ENCODE measurements around the gene EXOC2. TPM values are rescaled to one million over a fixed set of nuclear protein-coding genes. Genes with fewer than 3 reads are reported as not detected.

The EXOC2 gene, protein sequence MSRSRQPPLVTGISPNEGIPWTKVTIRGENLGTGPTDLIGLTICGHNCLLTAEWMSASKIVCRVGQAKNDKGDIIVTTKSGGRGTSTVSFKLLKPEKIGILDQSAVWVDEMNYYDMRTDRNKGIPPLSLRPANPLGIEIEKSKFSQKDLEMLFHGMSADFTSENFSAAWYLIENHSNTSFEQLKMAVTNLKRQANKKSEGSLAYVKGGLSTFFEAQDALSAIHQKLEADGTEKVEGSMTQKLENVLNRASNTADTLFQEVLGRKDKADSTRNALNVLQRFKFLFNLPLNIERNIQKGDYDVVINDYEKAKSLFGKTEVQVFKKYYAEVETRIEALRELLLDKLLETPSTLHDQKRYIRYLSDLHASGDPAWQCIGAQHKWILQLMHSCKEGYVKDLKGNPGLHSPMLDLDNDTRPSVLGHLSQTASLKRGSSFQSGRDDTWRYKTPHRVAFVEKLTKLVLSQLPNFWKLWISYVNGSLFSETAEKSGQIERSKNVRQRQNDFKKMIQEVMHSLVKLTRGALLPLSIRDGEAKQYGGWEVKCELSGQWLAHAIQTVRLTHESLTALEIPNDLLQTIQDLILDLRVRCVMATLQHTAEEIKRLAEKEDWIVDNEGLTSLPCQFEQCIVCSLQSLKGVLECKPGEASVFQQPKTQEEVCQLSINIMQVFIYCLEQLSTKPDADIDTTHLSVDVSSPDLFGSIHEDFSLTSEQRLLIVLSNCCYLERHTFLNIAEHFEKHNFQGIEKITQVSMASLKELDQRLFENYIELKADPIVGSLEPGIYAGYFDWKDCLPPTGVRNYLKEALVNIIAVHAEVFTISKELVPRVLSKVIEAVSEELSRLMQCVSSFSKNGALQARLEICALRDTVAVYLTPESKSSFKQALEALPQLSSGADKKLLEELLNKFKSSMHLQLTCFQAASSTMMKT
- total RNA-seq = 23.1 TPM

DNA sequence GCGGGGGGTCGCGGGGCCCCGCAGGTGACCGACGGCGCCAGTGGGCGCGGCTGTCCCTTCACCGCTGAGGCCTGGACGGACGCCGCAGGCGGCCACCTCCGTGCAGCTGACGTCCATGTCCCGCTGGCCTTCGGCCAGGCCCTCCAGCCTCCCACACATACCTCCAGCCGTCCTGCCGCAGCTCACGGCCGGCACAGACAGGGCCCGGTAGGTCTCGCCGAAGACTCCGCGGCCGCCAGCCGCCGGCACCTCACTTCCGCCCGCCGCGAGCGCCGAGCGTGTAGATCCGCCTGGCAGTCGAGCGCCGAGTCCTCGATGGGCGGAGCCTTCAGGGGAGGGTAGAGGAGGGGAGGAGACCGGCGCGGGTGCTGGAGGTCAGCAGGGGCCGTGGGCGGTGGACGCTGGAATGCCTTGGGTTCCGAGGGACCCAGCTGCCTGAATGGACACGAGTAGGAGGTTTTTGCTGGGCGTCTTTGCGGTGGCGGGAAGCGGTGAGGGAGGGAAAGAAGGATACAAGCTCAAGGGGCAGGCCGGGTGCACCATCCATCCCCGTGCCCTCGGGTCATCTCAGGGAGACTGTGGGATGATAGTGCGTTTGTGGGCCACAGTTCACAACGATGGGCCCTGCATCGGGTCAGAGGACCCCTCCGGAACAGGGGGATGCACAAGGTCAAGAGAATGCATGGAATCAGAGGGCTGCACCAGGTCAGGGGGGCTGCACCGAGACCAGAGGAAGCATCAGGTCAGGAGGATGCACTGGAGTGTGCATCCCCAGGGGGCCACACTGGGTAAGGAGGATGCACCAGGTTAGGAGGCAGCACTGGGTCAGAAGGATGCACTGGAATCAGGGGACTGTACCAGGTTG is at the start of gene EXOC2:
Gene EXOC2 (minus strand): TSS at position 282 of the 865 bp plus-strand sequence. CDS start 55,321 bp downstream, outside the sequence.

DNA sequence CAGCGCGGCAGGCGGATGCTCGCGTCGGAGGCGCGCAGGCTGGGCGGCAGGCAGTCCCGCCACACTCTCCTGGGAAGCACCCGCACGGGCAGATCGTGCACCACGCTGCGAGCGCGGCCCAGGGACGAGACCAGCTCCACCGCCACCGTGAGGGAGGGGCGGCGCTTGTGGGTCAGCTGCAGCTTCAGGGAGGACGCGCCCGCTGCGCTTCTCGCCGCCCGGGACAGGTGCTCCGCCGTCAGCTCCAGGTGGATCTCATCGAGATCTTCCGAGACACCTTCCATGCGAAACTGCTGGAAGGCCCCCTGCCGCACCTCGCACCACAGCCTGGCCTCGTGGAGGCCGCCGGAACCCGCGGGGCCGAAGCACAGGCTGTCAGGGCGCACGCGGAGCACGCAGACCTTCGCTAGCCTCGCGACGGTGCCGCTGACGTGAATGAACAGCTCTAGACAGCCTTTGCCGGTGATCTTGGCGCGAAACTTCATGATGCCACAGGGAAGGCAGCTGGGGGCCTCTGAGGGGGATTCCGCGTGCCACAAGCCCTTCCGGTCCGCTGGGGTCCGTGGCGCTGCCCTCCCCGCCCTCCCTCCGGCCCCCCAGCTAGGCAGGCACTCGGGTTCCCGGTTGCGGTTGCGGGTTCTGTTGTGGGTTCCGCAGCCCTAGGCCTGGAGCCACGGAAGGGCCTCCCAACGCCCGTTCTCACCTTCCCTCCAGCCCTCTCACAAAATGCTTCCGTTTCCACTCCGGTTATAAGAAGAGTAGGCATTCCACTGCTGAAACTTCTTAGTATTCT is 36.3 kb downstream of the EXOC2 start, which contains the start of gene HUS1B:
Gene HUS1B (minus strand): TSS at position 641 of the 793 bp plus-strand sequence. CDS start 156 bp downstream, at position 485.

Other genes starting within 250 kb of the EXOC2 start
- gene HUS1B, start 36.0 kb downstream of the EXOC2 start, total RNA-seq = 3.0 TPM